ENCODE measurements around the gene ARHGAP6.

The ARHGAP6 gene

DNA sequence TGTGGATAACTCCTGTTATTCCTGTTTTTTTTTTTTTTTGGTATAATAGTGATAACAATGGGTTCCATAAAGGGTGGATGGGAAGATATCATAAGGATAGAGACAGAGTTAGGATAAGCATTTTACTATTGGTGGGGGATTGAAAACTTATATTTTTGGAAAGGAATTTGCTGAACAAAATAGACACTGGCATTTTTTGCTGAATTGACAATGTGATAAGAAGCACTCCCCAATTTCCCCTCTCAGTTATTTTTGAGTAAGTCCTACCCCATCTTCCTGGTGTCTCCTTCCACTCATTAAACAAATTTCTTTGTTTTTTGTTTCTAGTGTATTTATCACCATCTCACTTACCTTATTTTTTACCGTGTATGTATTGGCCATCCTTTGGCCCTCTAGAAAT, 316.7 kb downstream of the ARHGAP6 start:
- TF ChIP-seq, protein P1, sequence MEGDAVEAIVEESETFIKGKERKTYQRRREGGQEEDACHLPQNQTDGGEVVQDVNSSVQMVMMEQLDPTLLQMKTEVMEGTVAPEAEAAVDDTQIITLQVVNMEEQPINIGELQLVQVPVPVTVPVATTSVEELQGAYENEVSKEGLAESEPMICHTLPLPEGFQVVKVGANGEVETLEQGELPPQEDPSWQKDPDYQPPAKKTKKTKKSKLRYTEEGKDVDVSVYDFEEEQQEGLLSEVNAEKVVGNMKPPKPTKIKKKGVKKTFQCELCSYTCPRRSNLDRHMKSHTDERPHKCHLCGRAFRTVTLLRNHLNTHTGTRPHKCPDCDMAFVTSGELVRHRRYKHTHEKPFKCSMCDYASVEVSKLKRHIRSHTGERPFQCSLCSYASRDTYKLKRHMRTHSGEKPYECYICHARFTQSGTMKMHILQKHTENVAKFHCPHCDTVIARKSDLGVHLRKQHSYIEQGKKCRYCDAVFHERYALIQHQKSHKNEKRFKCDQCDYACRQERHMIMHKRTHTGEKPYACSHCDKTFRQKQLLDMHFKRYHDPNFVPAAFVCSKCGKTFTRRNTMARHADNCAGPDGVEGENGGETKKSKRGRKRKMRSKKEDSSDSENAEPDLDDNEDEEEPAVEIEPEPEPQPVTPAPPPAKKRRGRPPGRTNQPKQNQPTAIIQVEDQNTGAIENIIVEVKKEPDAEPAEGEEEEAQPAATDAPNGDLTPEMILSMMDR (IDR thresholded peaks at IDR 0.05; ENCODE audit: insufficient read depth, low read length, missing control alignments) = no peak
- H3K4me3 ChIP-seq (ENCODE audit: low read depth, low read length) = no peak overlapping the region
- ChIA-PET CTCF (no interaction called here), POLR2A (no interaction called here)
- DNase-seq (ENCODE audit: low read depth, low spot score) = no peak

DNA sequence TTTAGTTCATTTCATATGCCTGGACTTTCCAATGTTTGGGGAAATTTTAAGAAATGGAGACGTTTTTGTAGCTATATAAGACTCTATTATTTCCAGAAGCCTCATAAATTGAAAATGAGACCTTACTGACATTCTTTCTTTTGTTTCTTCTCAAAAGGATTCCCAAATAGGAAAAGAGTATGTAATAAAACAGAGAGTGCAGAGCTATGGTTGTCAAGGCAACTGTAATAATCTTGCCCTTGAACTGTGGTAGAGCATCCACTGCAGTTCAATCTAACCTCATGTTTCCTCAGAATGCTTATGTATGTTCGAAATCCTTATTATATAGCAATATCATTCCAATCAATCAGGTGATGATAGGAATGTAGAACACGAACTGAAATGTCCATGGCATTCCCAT, 318.4 kb downstream of the ARHGAP6 start:
- DNase-seq (ENCODE audit: low read depth, low spot score) = no peak
- no peak overlapping the region for H3K4me3 ChIP-seq (ENCODE audit: low read depth, low read length)
- TF ChIP-seq, protein P1 (IDR thresholded peaks at IDR 0.05; ENCODE audit: insufficient read depth, low read length, missing control alignments) = no peak
- ChIA-PET POLR2A (no interaction called here), CTCF (no interaction called here)

DNA sequence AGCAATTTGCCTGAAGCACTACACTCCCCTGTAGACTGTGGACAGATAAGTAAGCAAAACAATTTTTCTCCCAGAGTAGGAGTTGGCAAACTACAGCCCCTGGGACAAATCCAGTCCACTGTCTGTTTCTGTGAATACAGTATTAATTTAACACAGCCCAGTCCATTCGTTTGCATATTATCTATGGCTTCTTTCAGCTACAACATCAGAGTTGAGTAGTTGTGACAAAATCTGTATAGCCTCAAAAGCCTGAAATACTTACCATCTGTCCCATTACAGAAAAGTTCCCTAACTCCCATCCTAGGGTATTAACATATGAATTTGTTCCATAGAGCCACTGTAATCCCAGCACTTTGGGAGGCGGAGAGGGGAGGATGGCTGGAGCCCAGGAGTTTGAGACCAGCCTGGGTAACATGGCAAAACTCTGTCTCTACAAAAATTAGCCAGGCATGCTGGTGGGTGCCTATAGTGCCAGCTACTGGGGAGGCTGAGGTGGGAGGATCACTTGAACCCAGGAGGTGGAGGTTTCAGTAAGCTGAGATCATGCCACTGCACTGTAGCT, 319.5 kb downstream of the ARHGAP6 start:
- TF ChIP-seq, protein P1 (IDR thresholded peaks at IDR 0.05; ENCODE audit: insufficient read depth, low read length, missing control alignments) = no peak
- DNase-seq (ENCODE audit: low read depth, low spot score) = no peak
- ChIA-PET CTCF (no interaction called here), POLR2A (no interaction called here)
- no peak overlapping the region for H3K4me3 ChIP-seq (ENCODE audit: low read depth, low read length)

DNA sequence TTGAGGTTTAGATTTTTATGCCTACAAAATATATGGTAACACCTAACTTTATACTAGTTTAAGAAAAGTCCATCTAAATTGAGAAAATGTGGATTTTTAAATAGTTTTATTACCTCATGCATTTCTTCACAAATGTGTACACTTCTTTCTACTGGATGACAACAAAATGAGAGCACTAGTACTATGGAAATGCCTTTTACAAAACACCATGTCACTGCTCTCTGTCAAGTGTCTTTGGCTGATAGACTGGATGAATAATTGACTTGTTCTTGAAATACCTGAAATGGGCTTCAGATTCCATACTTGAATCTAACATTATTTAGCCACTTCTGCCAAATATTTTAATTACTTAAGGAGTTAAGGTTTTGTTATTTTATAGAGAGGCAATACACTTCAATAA, 323.0 kb downstream of the ARHGAP6 start:
- TF ChIP-seq, protein P1 (IDR thresholded peaks at IDR 0.05; ENCODE audit: insufficient read depth, low read length, missing control alignments) = no peak
- no peak overlapping the region for H3K4me3 ChIP-seq (ENCODE audit: low read depth, low read length)
- no peak for DNase-seq (ENCODE audit: low read depth, low spot score)
- ChIA-PET CTCF (interaction anchor here (1.3 kb wide), 1 partner anchor 39 kb away, joined by 5 read pairs; no protein-coding TSS in a partner anchor), POLR2A (no interaction called here)

DNA sequence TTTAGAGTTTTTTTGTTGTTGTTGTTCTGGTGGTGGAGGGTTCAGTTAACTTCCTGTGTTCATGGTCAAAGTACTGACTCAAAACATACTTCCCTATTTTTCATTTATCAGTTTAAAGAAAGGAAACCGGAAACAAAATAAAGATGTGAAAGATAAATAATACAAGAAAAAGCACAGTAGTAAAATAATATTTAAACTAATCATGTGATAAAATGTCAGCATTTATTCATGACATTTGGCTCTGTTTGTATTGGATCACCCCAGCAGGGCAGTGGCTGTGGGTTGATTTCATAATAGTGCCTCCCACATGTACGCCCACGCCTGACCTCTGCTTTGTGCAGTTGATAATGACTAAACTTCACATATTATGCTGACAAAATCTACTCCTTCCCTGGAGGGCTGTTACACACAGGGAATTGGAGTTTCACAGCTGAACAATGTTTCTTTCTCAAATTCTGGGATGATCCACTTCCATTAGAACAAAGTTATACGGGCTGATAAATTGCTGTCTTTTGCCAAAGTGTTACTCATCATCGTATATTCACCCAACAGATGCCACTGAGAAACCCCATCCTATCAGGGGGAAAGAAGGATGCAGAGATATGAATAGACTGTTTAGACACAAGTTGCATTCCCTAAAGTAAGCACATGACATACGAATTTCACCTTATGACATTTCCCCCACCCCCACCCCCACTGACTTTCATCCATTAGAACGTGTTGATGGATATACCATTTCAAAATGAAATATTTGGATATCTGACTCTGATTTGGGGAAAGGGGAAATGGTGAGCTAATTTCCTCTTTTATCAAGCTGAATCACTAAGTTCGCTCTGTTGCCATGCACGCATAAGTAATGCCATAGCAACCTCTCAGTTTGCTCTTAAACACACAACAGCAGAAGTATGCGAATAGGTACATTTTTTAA, 324.2 kb downstream of the ARHGAP6 start:
- POLR2A ChIA-PET = no interaction called here
- H3K4me3 ChIP-seq (ENCODE audit: low read depth, low read length) = no peak overlapping the region
- CTCF ChIA-PET = interaction anchor here (1.3 kb wide), 1 partner anchor 40 kb away, joined by 5 read pairs; no protein-coding TSS in a partner anchor
- TF ChIP-seq, protein P1 (IDR thresholded peaks at IDR 0.05; ENCODE audit: insufficient read depth, low read length, missing control alignments) = no peak
- DNase-seq (ENCODE audit: low read depth, low spot score) = no peak

DNA sequence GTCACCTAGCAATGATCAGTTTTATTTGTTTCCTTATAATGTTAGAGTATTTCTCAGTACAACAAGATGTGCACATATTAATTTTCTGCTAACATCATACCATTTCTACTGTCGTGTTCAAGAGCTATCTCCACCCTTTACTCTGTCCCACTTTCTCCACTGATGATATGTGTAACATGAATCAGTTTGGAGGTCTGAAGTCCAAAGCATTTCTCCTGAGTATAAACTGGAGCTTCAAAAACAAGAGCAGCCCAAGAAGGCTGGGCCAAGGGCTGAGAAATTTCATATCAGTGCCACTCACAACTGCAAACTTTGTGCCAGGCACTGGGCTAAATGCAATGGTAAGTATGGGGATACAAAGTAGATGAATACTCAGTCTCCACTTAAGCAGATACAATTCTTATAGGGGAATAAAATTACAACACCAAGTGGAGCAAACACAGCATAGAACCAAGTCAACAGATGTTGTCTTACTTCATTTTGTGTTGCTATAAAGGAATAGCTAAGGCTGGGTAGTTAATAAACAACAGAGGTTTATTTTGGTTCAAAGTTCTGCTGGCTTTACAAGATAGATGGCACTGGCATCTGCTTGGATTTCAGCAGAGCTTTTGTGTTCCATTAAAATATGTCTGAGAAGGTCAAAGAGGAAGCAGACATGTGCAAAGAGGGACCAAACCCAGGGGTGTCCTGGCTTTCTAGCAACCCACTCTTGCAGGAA, 328.3 kb downstream of the ARHGAP6 start:
- no peak overlapping the region for H3K4me3 ChIP-seq (ENCODE audit: low read depth, low read length)
- DNase-seq (ENCODE audit: low read depth, low spot score) = no peak
- POLR2A ChIA-PET = no interaction called here
- TF ChIP-seq, protein P1 (IDR thresholded peaks at IDR 0.05; ENCODE audit: insufficient read depth, low read length, missing control alignments) = no peak
- CTCF ChIA-PET = no interaction called here
